Hepatocyte (in vitro differentiated cells): Measurements from ENCODE around the gene KCP. TPM values are rescaled to one million over a fixed set of nuclear protein-coding genes. Genes with fewer than 3 reads are reported as not detected.

Experiments used
- DNase-seq: peaks from one replicate; pipeline ENCODE4 v3.0.0-alpha.2; 2016; ENCODE audit warnings: low spot score
- H2AFZ ChIP-seq: fragments of 200-600 bp; sonication (generic); 2 replicates; pipeline ENCODE4 v1.6.0; 2016; ENCODE audit warnings: antibody characterized with exemption, mild to moderate bottlenecking
- H3K27ac ChIP-seq: fragments of 200-600 bp; sonication (generic); 2 replicates; pipeline ENCODE4 v1.5.1; 2016; ENCODE audit warnings: mild to moderate bottlenecking
- H3K27me3 ChIP-seq: fragments of 200-600 bp; sonication (generic); 2 replicates; pipeline ENCODE4 v1.6.1; 2016
- H3K36me3 ChIP-seq: fragments of 200-600 bp; sonication (generic); replicated peaks from 2 replicates; pipeline ENCODE4 v1.5.1; 2016; ENCODE audit warnings: low read depth; ENCODE audit not compliant: insufficient read depth
- H3K4me1 ChIP-seq: fragments of 200-600 bp; sonication (generic); 2 replicates; pipeline ENCODE4 v1.5.1; 2016; ENCODE audit warnings: mild to moderate bottlenecking, moderate library complexity; ENCODE audit not compliant: insufficient read depth
- H3K4me2 ChIP-seq: fragments of 200-600 bp; sonication (generic); 2 replicates; pipeline ENCODE4 v1.6.0; 2016
- H3K4me3 ChIP-seq: fragments of 200-600 bp; sonication (generic); 2 replicates; pipeline ENCODE4 v1.5.1; 2016; ENCODE audit warnings: mild to moderate bottlenecking
- H3K79me2 ChIP-seq: fragments of 200-600 bp; sonication (generic); 2 replicates; pipeline ENCODE4 v1.6.0; 2017; ENCODE audit warnings: mild to moderate bottlenecking
- H3K9me2 ChIP-seq: fragments of 200-600 bp; sonication (generic); replicated peaks from 2 replicates; pipeline ENCODE4 v1.6.0; 2017; ENCODE audit warnings: mild to moderate bottlenecking; ENCODE audit not compliant: insufficient read depth
- H3K9me3 ChIP-seq: fragments of 200-600 bp; sonication (generic); 2 replicates; pipeline ENCODE4 v1.5.1; 2016; ENCODE audit warnings: low read depth, mild to moderate bottlenecking
- H4K20me1 ChIP-seq: fragments of 200-600 bp; sonication (generic); 2 replicates; pipeline ENCODE4 v1.6.0; 2016; ENCODE audit warnings: mild to moderate bottlenecking; ENCODE audit not compliant: insufficient read depth, poor library complexity, severe bottlenecking
- EZH2 ChIP-seq: fragments of 200-600 bp; sonication (generic); IDR thresholded peaks from 2 replicates; pipeline ENCODE4 v1.6.1; 2016; ENCODE audit warnings: antibody characterized with exemption, mild to moderate bottlenecking, borderline replicate concordance
- EZH2phosphoT487 ChIP-seq: fragments of 200-600 bp; sonication (generic); IDR thresholded peaks from one replicate; pipeline ENCODE4 v1.6.1; 2018; ENCODE audit warnings: antibody characterized with exemption, mild to moderate bottlenecking, low read depth, moderate library complexity; ENCODE audit not compliant: unreplicated experiment, severe bottlenecking
- WGBS: methylation state at CpG from one replicate; pipeline ENCODE4 v1.1.6; 2016; ENCODE audit warnings: low lambda C conversion rate; ENCODE audit errors: missing lambda C conversion rate; 5-methylcytosine and 5-hydroxymethylcytosine counted together
- polyA plus RNA-seq: library from polyadenylated mRNA; unstranded; fragments of >200 nt; fragmentation: Nextera tagmentation; extraction: Ambion mirVana; gene quantifications from 2 replicates; pipeline ENCODE4 v1.2.1, GENCODE V29; 2016
- total RNA-seq: library from RNA; depleted of rRNA; stranded (reverse); fragments of >200 nt; gene quantifications from 2 replicates; pipeline ENCODE4 v1.2.3, GENCODE V29; 2014
- TF ChIP-seq, protein P1 (sequence below): fragments of 200-600 bp; sonication (generic); IDR thresholded peaks from 2 replicates; pipeline ENCODE4 v1.5.1; 2016; ENCODE audit warnings: antibody characterized with exemption, mild to moderate bottlenecking; ENCODE audit not compliant: poor library complexity

The KCP gene
- total and polyA plus RNA-seq, 2 experiments from 2014 or later, result 0.40 to 2.4 TPM

DNA sequence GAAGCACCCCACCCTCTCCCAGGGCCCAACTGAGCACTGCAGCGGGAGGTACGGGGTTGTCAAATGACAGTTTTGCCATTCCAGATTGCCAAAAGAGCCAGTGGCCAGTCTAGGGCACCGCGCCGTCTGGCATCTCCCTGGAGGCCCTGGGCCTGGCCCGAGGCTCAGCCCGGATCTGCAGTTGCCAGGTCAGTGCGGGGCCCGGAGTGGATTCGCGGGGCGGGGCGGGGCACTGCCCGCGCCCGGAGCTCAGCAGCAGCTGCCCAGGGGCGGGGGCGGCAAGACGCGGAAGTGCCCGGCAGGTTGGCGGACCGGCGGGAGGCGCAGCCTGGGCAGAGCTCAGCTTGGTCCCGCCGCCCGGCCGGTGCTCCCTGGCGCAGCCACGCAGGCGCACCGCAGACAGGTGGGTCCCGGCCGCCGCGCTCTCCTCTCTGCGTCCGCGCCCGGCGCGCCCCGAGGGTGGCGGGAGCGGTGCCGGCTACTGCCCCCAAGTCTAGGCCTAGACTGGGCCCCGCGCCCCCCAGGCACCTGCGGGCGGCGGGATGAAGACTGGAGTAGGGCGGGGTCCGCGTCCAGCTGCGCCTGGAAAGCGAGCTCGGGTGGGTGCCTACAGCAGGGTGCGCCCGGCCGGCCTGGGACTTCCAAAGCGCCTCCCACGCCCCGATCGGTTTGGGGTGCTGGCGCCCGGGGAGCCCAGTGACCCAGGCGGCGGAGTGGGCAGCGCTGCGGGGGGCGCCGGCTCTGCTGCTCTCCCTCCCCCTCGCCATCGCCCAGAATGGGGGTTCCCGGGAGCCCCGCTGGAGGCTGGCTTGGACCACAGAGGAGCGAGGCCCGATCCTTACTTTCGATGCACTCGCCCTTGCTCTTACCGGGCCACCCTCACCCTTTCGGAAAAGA is 27.4 kb upstream of the KCP start, which contains the start of gene IRF5:
TSS of gene IRF5 (plus strand) at position 281 of the 897 bp plus-strand sequence. CDS start 4,155 bp downstream, outside the sequence.
- H3K4me1 ChIP-seq, result peaks cover 4% of the 10 kb centered on the region
- peak; percentile 60 for DNase-seq
- H4K20me1 ChIP-seq, result no peaks in the 10 kb centered on the region
- H3K79me2 ChIP-seq, result no peaks in the 10 kb centered on the region
- 5% methylated on average over 53 of the region's 83 CpGs for WGBS
- no peak within 1 kb of the TSS for H3K27ac ChIP-seq
- H2AFZ ChIP-seq, result peak within 1 kb of the TSS; percentile 71
- peak within 1 kb of the TSS; percentile 99 for H3K4me2 ChIP-seq
- H3K27me3 ChIP-seq, result peaks cover 41% of the 10 kb centered on the region
- H3K9me2 ChIP-seq, result no peaks in the 10 kb centered on the region
- TF ChIP-seq EZH2 (no peak), EZH2phosphoT487 (no peak)
- TF ChIP-seq, protein P1, sequence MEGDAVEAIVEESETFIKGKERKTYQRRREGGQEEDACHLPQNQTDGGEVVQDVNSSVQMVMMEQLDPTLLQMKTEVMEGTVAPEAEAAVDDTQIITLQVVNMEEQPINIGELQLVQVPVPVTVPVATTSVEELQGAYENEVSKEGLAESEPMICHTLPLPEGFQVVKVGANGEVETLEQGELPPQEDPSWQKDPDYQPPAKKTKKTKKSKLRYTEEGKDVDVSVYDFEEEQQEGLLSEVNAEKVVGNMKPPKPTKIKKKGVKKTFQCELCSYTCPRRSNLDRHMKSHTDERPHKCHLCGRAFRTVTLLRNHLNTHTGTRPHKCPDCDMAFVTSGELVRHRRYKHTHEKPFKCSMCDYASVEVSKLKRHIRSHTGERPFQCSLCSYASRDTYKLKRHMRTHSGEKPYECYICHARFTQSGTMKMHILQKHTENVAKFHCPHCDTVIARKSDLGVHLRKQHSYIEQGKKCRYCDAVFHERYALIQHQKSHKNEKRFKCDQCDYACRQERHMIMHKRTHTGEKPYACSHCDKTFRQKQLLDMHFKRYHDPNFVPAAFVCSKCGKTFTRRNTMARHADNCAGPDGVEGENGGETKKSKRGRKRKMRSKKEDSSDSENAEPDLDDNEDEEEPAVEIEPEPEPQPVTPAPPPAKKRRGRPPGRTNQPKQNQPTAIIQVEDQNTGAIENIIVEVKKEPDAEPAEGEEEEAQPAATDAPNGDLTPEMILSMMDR, result no peak
- peak within 1 kb of the TSS; percentile 49 for H3K4me3 ChIP-seq
- no peaks in the 10 kb centered on the region for H3K9me3 ChIP-seq
- no peaks in the 10 kb centered on the region for H3K36me3 ChIP-seq

DNA sequence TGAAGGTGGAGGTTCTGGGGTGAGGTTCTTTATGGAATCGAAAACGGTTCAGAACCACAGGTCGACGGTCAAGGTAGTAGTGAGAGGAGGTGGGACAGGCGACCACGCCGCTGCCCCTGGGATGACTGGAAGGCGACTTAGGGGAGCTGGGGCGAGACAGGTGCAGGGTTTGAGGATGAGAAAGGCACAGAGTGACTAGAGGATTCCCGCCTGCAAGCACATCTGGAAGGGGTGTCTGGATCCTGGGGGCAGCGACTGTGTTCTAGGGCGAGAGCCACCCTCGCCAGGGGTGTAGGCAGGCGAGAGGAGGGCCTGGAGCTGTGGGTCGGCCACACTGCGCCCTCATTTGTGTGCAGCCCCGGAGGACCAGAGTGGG is 26.8 kb upstream of the KCP start:
- no peak overlapping the region for H2AFZ ChIP-seq

DNA sequence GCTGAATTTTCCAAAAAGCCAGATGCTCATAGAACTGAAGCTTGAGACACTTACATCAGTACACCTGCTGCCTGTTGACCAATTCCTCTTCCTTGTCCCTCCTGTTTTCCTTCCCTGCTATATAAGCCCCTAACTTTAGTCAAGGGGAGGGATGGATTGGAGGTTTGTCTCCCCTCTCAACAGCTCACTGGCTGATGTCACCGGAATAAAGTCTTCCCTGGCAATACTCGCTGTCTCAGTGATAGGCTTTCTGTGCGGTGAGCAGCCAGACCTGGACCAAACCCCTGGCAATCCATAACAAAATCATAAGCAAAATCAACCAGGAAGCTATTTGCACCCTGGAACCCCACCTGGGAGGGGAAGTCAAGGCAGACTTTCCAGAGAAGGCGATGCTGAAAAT is 26.3 kb upstream of the KCP start:
- H2AFZ ChIP-seq, result no peak overlapping the region
- DNase-seq, result no peak
- no peak overlapping the region for H3K4me2 ChIP-seq
- no peaks in the 10 kb centered on the region for H4K20me1 ChIP-seq
- TF ChIP-seq EZH2phosphoT487 (no peak), EZH2 (no peak)
- TF ChIP-seq, protein P1, result no peak
- H3K27me3 ChIP-seq, result peaks cover 41% of the 10 kb centered on the region
- H3K27ac ChIP-seq, result no peak overlapping the region
- H3K4me1 ChIP-seq, result peaks cover 4% of the 10 kb centered on the region
- H3K36me3 ChIP-seq, result no peaks in the 10 kb centered on the region
- H3K4me3 ChIP-seq, result no peak overlapping the region
- H3K9me2 ChIP-seq, result no peaks in the 10 kb centered on the region
- H3K79me2 ChIP-seq, result no peaks in the 10 kb centered on the region
- WGBS, result 92% methylated on average over 4 of the region's 4 CpGs
- no peaks in the 10 kb centered on the region for H3K9me3 ChIP-seq

More for the DNA sequence above, 26.8 kb upstream of the KCP start:
- Histone ChIP-seq H3K4me1 (peaks cover 4% of the 10 kb centered on the region), H4K20me1 (no peaks in the 10 kb centered on the region), H3K4me3 (no peak overlapping the region), H3K9me2 (no peaks in the 10 kb centered on the region), H3K4me2 (peak overlapping the region; percentile 99), H3K9me3 (no peaks in the 10 kb centered on the region), H3K27me3 (peaks cover 41% of the 10 kb centered on the region), H3K79me2 (no peaks in the 10 kb centered on the region), H3K36me3 (no peaks in the 10 kb centered on the region), H3K27ac (no peak overlapping the region)
- no peak for DNase-seq
- no peak for TF ChIP-seq EZH2phosphoT487
- no peak for TF ChIP-seq EZH2
- TF ChIP-seq, protein P1, result no peak
- 76% methylated on average over 17 of the region's 17 CpGs for WGBS
